Right lobe of liver (tissue), 6 donors: ENCODE measurements around the gene RIMOC1. TPM values are rescaled to one million over a fixed set of nuclear protein-coding genes. Genes with fewer than 3 reads are reported as not detected.

Experiments
- ATAC-seq, 4 donors: fragments of 200-7000 bp; cut with Tn5 transposase; one replicate each; pipeline ENCODE4 v1.9.1; 2020; ENCODE audit warnings: mild to moderate bottlenecking in 4 of 4, moderate library complexity in 4 of 4
- DNase-seq, 3 donors: peaks; one replicate each; pipeline ENCODE4 v3.0.0-alpha.2; 2020
- H3K27ac ChIP-seq, 3 donors: fragments of 200-600 bp; one replicate each; pipeline ENCODE4 v1.8.0; 2022
- H3K27me3 ChIP-seq, 2 donors: fragments of 200-600 bp; one replicate each; pipeline ENCODE4 v1.8.0; 2022
- H3K36me3 ChIP-seq, 4 donors: fragments of 200-600 bp; sonication (generic) in 1 of 4; one replicate each; pipeline versions ENCODE4 v1.5.1 to v1.8.0; 2017 to 2022; ENCODE audit warnings: control low read depth in 1 of 4
- H3K4me1 ChIP-seq, 4 donors: fragments of 200-600 bp; sonication (generic) in 1 of 4; one replicate each; pipeline versions ENCODE4 v1.5.1 to v1.8.0; 2017 to 2022; ENCODE audit warnings: control low read depth in 1 of 4
- H3K4me3 ChIP-seq, 3 donors: fragments of 200-600 bp; one replicate each; pipeline ENCODE4 v1.8.0; 2022
- H3K9me3 ChIP-seq, 4 donors: fragments of 200-600 bp; sonication (generic) in 1 of 4; one replicate each; pipeline versions ENCODE4 v1.5.1 to v1.8.0; 2017 to 2022; ENCODE audit warnings: control low read depth in 1 of 4
- POLR2A ChIP-seq: fragments of 450-650 bp; IDR thresholded peaks from one replicate; pipeline ENCODE4 v1.6.1; 2017; ENCODE audit warnings: antibody characterized with exemption, mild to moderate bottlenecking
- WGBS: methylation state at CpG from one replicate; pipeline ENCODE4 v1.1.6; 2018; ENCODE audit warnings: low coverage, low lambda C conversion rate; ENCODE audit not compliant: insufficient coverage; ENCODE audit errors: missing lambda C conversion rate; 5-methylcytosine and 5-hydroxymethylcytosine counted together
- intact Hi-C, 2 donors: fragments of 100-400 bp; cut with DNase I; formaldehyde crosslinking; loops; one replicate each; pipeline versions ENCODE4 v1.11.2 to v1.14.1; 2022
- total RNA-seq, 6 experiments: library from RNA; depleted of rRNA in 2 of 6; stranded (reverse); fragments of >200 nt in 2 of 6; fragmentation: NEBNext Ultra II Directional in 3 of 6; extraction: Animal tissue kit (Norgen Biotek cat#: 25700) in 3 of 6; gene quantifications; one replicate each; pipeline versions ENCODE4 v1.1.0 to v1.2.4, GENCODE V29; 2016 to 2023
- TF ChIP-seq, protein P1 (sequence below), 4 donors: fragments of 200-600 bp in 3 of 4; fragments of 450-650 bp in 1 of 4; IDR thresholded peaks; one replicate each; pipeline versions ENCODE4 v1.5.1 to v1.8.0; 2016 to 2022; ENCODE audit warnings: antibody characterized with exemption in 4 of 4, mild to moderate bottlenecking in 2 of 4
- donor health status: DM: no; HTN: yes; CAD: no.
- donor health status: DM: no; HTN: no; CAD: no.
- donor health status: DM: no; HTN: no; CAD: no.
- donor health status: DM: no; HTN: yes; CAD: no.
- donor health status: DM: no; HTN: yes; CAD: no.

RIMOC1 gene
- total RNA-seq, 6 experiments from 2014 or later = 7.6 to 15.5 (median 9.0) TPM

DNA sequence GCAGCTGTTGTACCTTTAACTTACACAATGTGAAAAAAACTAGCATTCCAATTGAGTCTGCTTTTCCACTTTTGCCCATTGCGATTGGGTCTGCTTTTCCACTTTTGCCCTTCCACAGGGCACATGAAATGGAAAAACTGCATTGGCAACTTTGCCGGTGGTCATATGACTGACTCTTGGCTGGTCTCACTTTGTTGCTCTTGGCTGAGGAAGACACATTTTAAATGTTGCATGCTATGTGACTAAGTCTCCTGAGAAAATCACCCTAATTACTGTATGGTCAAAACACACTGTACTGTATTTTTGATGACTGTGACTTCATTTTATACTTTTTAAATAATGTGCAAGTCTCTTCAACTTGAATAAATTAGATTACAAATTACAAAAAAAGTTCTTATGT is 32.3 kb upstream of the RIMOC1 start:
- peak in 1 of 4 donors; percentile 7 for ATAC-seq
- no peak overlapping the region for H3K4me3 ChIP-seq
- H3K27me3 ChIP-seq = peaks cover 0 to 5% of the 10 kb centered on the region in 2 donors
- H3K9me3 ChIP-seq = no peaks in the 10 kb centered on the region
- H3K27ac ChIP-seq = no peak overlapping the region
- TF ChIP-seq POLR2A = no peak
- TF ChIP-seq, protein P1, sequence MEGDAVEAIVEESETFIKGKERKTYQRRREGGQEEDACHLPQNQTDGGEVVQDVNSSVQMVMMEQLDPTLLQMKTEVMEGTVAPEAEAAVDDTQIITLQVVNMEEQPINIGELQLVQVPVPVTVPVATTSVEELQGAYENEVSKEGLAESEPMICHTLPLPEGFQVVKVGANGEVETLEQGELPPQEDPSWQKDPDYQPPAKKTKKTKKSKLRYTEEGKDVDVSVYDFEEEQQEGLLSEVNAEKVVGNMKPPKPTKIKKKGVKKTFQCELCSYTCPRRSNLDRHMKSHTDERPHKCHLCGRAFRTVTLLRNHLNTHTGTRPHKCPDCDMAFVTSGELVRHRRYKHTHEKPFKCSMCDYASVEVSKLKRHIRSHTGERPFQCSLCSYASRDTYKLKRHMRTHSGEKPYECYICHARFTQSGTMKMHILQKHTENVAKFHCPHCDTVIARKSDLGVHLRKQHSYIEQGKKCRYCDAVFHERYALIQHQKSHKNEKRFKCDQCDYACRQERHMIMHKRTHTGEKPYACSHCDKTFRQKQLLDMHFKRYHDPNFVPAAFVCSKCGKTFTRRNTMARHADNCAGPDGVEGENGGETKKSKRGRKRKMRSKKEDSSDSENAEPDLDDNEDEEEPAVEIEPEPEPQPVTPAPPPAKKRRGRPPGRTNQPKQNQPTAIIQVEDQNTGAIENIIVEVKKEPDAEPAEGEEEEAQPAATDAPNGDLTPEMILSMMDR (IDR thresholded peaks at IDR 0.05) = no peak
- DNase-seq = peak in 1 of 3 donors; percentile 61
- 37% methylated on average over 2 of the region's 2 CpGs for WGBS
- H3K4me1 ChIP-seq = peaks cover 0 to 11% (median 0%) of the 10 kb centered on the region in 4 donors
- intact Hi-C loops = no loop called here
- H3K36me3 ChIP-seq = no peaks in the 10 kb centered on the region

DNA sequence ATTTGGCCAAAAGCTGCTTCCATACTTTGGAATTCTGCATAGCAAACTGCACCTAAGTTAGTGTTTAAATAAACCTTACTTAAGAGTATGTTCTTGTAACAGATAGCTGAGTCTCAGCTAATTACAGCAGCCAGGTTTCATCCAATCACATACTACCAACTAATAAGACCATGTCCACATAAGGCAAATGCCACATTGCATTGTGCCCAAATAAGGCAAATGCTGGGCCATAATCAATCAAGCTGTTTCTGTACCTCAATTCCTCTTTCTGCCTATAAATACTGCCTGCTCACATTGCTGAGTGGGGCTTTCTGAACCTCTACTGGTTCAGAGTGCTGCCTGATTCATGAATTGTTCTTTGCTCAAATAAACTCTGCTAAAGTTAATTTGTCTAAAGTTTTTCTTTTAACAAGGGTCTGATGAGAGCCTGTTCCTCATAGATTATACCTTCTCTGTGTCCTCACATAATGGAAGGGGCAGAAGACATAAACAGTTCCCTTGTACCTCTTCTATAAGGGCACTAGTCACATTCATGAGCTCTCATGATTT is 29.6 kb upstream of the RIMOC1 start:
- TF ChIP-seq, protein P1 (IDR thresholded peaks at IDR 0.05) = no peak
- no peak for TF ChIP-seq POLR2A
- no peak overlapping the region for H3K27ac ChIP-seq
- peaks cover 0 to 5% of the 10 kb centered on the region in 2 donors for H3K27me3 ChIP-seq
- DNase-seq = no peak
- no peaks in the 10 kb centered on the region for H3K9me3 ChIP-seq
- peaks cover 0 to 13% (median 0%) of the 10 kb centered on the region in 4 donors for H3K4me1 ChIP-seq
- intact Hi-C loops = no loop called here
- no peak overlapping the region for H3K4me3 ChIP-seq
- ATAC-seq = no peak
- H3K36me3 ChIP-seq = no peaks in the 10 kb centered on the region

DNA sequence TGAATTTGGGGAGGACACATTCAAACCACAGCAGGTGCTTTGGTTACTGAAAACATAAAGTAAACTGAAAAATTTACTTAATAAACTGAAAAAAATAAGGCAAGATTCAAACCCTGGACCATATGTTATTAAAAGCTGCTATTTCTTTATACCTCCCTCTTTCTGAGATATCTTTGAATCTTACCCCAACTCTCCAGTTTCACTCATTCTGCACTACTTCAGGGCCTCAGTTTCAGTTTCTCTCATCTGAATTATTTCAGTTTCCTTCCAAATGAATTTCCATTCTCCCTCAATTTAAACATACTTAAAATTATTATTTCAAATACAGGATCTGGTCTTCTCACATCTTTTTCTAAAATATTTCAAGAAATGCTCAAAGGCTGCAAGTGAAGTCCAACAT is 29.0 kb upstream of the RIMOC1 start:
- intact Hi-C loops = no loop called here
- H3K4me1 ChIP-seq = peaks cover 0 to 10% (median 0%) of the 10 kb centered on the region in 4 donors
- H3K4me3 ChIP-seq = no peak overlapping the region
- no peak for DNase-seq
- H3K27me3 ChIP-seq = peaks cover 0 to 5% of the 10 kb centered on the region in 2 donors
- no peaks in the 10 kb centered on the region for H3K9me3 ChIP-seq
- H3K36me3 ChIP-seq = no peaks in the 10 kb centered on the region
- no peak overlapping the region for H3K27ac ChIP-seq
- TF ChIP-seq POLR2A = no peak
- TF ChIP-seq, protein P1 (IDR thresholded peaks at IDR 0.05) = no peak
- ATAC-seq = no peak

DNA sequence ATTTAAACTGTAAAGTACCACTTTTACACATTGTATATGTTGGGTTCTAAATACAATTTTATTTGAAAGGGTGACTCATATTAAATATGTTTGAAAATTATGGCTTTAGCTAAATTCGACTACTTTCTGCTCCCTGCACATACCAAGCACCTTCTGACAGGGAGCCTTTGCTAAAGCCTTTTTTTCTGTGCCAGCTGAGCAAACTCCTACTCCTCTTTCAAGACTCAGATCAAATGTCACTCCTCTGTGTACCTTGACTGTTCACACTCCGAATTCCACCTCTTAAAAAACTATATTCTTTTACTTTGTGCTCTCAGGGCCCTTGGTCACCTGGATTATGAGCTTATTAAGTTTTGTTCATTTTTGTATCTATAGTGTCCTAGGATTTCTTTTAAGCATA is 27.5 kb upstream of the RIMOC1 start:
- TF ChIP-seq, protein P1 (IDR thresholded peaks at IDR 0.05) = no peak
- TF ChIP-seq POLR2A = no peak
- DNase-seq (no peak), ATAC-seq (no peak)
- Histone ChIP-seq H3K36me3 (no peaks in the 10 kb centered on the region), H3K4me3 (no peak overlapping the region), H3K27me3 (no peaks in the 10 kb centered on the region), H3K4me1 (peaks cover 0 to 3% (median 0%) of the 10 kb centered on the region in 4 donors), H3K9me3 (no peaks in the 10 kb centered on the region), H3K27ac (no peak overlapping the region)
- intact Hi-C loops = no loop called here
- WGBS = 42% methylated on average over 2 of the region's 2 CpGs

DNA sequence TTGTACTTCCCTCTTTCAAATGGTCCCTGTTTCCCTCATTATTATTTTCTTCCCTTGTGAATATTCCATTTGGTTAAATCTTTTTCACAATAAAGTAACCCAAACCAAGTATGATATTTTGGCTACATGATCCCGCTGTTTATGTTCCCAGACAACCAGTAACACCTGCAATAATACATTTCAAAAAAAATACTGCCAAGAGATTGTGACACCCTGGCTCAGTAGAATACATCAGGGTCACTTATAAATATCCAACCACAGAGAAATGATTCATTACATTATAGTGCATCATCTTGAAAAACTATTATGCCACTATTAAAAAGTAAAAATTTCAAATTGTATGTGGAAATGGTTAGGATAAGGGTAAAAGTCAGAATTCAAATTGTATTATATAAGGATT is 26.7 kb upstream of the RIMOC1 start:
- WGBS = 100% methylated on average over 1 of the region's 1 CpG
- Histone ChIP-seq H3K36me3 (no peaks in the 10 kb centered on the region), H3K9me3 (no peaks in the 10 kb centered on the region), H3K4me1 (peaks cover 0 to 3% (median 0%) of the 10 kb centered on the region in 4 donors), H3K27ac (no peak overlapping the region), H3K27me3 (no peaks in the 10 kb centered on the region), H3K4me3 (no peak overlapping the region)
- intact Hi-C loops = no loop called here
- DNase-seq = no peak
- TF ChIP-seq POLR2A = no peak
- TF ChIP-seq, protein P1 (IDR thresholded peaks at IDR 0.05) = no peak
- no peak for ATAC-seq
